RWPE2 (cell line): ENCODE measurements around the gene FRMD5.
A peak's percentile ranks its signal among the peaks of the same experiment; 100 is the strongest.

ENCODE experiments used
- ATAC-seq: fragments of 200-7000 bp; cut with Tn5 transposase; 3 replicates; pipeline ENCODE4 v1.9.1; 2021; ENCODE audit warnings: low read depth
- DNase-seq: peaks from one replicate; pipeline ENCODE4 v3.0.0-alpha.2; 2020; ENCODE audit warnings: low spot score
- H3K27ac ChIP-seq: fragments of 450-650 bp; 2 replicates; pipeline ENCODE4 v1.5.1; 2017; ENCODE audit warnings: mild to moderate bottlenecking; ENCODE audit not compliant: poor library complexity, severe bottlenecking
- H3K27me3 ChIP-seq: fragments of 250-450 bp; sonication (Bioruptor Pico); 2 replicates; pipeline ENCODE4 v1.5.1; 2021; ENCODE audit warnings: mild to moderate bottlenecking, moderate library complexity; ENCODE audit not compliant: insufficient read depth, poor library complexity, severe bottlenecking
- H3K36me3 ChIP-seq: fragments of 250-450 bp; sonication (Bioruptor Pico); 2 replicates; pipeline ENCODE4 v1.5.1; 2020; ENCODE audit warnings: low read depth, mild to moderate bottlenecking, moderate library complexity
- H3K4me1 ChIP-seq: fragments of 250-450 bp; sonication (Bioruptor Pico); 2 replicates; pipeline ENCODE4 v1.5.1; 2021; ENCODE audit warnings: mild to moderate bottlenecking, moderate library complexity; ENCODE audit not compliant: insufficient read depth, poor library complexity, severe bottlenecking
- H3K4me3 ChIP-seq: fragments of 250-450 bp; sonication (Bioruptor Pico); 2 replicates; pipeline ENCODE4 v1.5.1; 2021; ENCODE audit warnings: mild to moderate bottlenecking, moderate library complexity; ENCODE audit not compliant: severe bottlenecking
- H3K9me3 ChIP-seq: fragments of 250-450 bp; sonication (Bioruptor Pico); 2 replicates; pipeline ENCODE4 v1.5.1; 2021; ENCODE audit warnings: mild to moderate bottlenecking, moderate library complexity; ENCODE audit not compliant: severe bottlenecking
- TF ChIP-seq, protein P1 (sequence below): fragments of 450-650 bp; IDR thresholded peaks from one replicate; pipeline ENCODE4 v1.5.1; 2017; ENCODE audit warnings: mild to moderate bottlenecking, moderate library complexity; ENCODE audit not compliant: poor library complexity, severe bottlenecking

The FRMD5 gene

DNA sequence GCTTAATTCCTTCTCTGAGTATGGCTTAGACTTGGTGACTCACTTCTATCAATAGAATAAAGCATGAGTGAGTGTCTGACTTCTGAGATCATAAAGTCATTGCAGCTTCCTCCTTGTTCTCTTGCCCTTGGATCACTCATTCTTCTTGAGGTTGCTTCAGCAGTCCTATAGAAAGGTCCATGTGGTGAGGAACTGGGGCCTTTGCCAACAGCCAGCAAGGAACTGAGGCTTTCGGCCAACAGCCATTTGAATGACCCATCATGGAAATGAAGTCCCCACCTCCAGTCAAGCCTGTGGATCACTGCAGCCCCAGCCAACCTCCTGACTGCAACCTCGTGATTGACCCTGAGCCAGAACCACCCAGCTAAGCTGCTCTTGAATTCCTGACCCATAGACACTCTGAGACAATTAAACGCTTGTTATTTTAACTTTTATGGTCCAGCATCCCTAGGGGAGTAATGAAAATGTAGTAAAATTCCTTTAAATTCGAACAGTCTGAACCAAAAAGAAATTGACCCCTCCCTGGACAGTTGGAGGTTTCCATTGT is 283.8 kb downstream of the FRMD5 start:
- Histone ChIP-seq H3K4me1 (peaks cover 24% of the 10 kb centered on the region), H3K4me3 (no peak overlapping the region), H3K9me3 (no peaks in the 10 kb centered on the region), H3K36me3 (no peaks in the 10 kb centered on the region), H3K27ac (peak overlapping the region; percentile 56), H3K27me3 (no peaks in the 10 kb centered on the region)
- no peak for DNase-seq
- TF ChIP-seq, protein P1, sequence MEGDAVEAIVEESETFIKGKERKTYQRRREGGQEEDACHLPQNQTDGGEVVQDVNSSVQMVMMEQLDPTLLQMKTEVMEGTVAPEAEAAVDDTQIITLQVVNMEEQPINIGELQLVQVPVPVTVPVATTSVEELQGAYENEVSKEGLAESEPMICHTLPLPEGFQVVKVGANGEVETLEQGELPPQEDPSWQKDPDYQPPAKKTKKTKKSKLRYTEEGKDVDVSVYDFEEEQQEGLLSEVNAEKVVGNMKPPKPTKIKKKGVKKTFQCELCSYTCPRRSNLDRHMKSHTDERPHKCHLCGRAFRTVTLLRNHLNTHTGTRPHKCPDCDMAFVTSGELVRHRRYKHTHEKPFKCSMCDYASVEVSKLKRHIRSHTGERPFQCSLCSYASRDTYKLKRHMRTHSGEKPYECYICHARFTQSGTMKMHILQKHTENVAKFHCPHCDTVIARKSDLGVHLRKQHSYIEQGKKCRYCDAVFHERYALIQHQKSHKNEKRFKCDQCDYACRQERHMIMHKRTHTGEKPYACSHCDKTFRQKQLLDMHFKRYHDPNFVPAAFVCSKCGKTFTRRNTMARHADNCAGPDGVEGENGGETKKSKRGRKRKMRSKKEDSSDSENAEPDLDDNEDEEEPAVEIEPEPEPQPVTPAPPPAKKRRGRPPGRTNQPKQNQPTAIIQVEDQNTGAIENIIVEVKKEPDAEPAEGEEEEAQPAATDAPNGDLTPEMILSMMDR, result no peak
- ATAC-seq, result peak; percentile 43

DNA sequence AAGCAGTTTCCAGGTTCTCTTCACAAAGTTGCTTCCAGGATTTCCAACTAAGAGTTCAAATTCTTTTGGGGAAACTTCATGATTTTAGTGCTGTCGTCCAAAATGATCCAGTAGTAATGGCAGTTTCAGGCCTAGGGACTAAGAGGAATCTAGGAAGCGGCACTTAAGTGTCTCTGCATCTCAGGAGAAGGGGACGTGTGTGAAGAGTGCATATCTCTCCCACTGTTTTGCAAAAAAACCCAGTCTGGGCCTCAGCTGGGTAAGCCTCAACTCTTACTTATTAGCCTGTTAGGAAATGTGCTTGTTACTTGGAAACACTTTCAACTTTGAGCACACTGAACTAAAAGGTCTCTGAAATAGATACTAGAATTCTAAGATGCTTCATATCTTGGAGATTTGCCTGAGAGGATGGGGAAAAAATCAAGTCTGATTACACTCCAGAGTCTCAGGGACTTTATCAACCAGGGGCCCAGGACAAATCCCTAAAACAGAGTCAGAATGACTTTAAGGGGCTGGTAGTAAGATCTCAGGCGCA is 286.5 kb downstream of the FRMD5 start:
- no peaks in the 10 kb centered on the region for H3K9me3 ChIP-seq
- TF ChIP-seq, protein P1, result no peak
- no peak overlapping the region for H3K4me3 ChIP-seq
- no peaks in the 10 kb centered on the region for H3K27me3 ChIP-seq
- H3K27ac ChIP-seq, result no peak overlapping the region
- DNase-seq (no peak), ATAC-seq (no peak)
- H3K4me1 ChIP-seq, result peaks cover 36% of the 10 kb centered on the region
- peaks cover 6% of the 10 kb centered on the region; the same call in 1 of the 2 replicates for H3K36me3 ChIP-seq

GRCh38 chr15:43905755-43906154 is 289.3 kb downstream of the FRMD5 start:
- H3K36me3 ChIP-seq, result peaks cover 17% of the 10 kb centered on the region; the same call in 1 of the 2 replicates
- H3K9me3 ChIP-seq, result no peaks in the 10 kb centered on the region
- TF ChIP-seq, protein P1, result no peak
- peak overlapping the region; percentile 70 for H3K27ac ChIP-seq
- peaks cover 18% of the 10 kb centered on the region for H3K4me1 ChIP-seq
- ATAC-seq, result peak; percentile 73
- H3K27me3 ChIP-seq, result no peaks in the 10 kb centered on the region
- no peak overlapping the region for H3K4me3 ChIP-seq
- no peak for DNase-seq

DNA sequence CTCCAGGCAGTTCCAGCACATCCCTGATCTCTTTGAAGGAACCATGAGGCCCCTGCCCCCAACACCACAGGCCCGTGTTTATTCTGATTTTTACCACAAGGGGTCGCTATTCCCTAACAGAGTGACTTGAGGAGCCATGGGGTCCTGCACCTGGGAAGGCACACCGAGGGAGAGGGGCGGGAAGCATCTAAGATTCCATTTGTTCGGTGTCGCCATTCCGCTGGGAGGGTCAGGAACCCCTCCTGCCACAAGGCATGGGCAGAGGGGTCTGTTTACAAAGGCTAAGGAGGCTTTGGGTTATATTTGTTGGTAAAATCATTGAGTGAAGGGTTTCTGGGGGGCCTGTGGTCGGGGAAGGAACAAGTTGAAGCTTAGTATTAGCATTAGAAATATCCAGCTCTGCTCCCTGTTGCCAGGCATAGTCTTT is 291.2 kb downstream of the FRMD5 start:
- H3K4me3 ChIP-seq, result no peak overlapping the region
- H3K36me3 ChIP-seq, result peaks cover 17% of the 10 kb centered on the region; the same call in 1 of the 2 replicates
- no peak for DNase-seq
- H3K27ac ChIP-seq, result no peak overlapping the region
- H3K27me3 ChIP-seq, result no peaks in the 10 kb centered on the region
- H3K4me1 ChIP-seq, result peaks cover 18% of the 10 kb centered on the region
- H3K9me3 ChIP-seq, result no peaks in the 10 kb centered on the region
- TF ChIP-seq, protein P1, result peak; percentile 99
- peak; percentile 62 for ATAC-seq

GRCh38 chr15:43901495-43901894 is 293.6 kb downstream of the FRMD5 start:
- H3K36me3 ChIP-seq, result peaks cover 23% of the 10 kb centered on the region
- DNase-seq (no peak), ATAC-seq (no peak)
- H3K27ac ChIP-seq, result no peak overlapping the region
- no peaks in the 10 kb centered on the region for H3K27me3 ChIP-seq
- H3K4me1 ChIP-seq, result peaks cover 18% of the 10 kb centered on the region
- no peaks in the 10 kb centered on the region for H3K9me3 ChIP-seq
- TF ChIP-seq, protein P1, result no peak
- H3K4me3 ChIP-seq, result no peak overlapping the region
